GM21528 (cell line): ENCODE results near the gene SLC16A11.
A peak's percentile ranks its signal among the peaks of the same experiment; 100 is the strongest.

Experiments
- ATAC-seq: cut with Tn5 transposase; IDR thresholded peaks from one replicate; pipeline ENCODE4 v1.9.1; 2021; ENCODE audit warnings: mild to moderate bottlenecking, moderate library complexity; ENCODE audit not compliant: unreplicated experiment, low FRiP score

SLC16A11 gene

DNA sequence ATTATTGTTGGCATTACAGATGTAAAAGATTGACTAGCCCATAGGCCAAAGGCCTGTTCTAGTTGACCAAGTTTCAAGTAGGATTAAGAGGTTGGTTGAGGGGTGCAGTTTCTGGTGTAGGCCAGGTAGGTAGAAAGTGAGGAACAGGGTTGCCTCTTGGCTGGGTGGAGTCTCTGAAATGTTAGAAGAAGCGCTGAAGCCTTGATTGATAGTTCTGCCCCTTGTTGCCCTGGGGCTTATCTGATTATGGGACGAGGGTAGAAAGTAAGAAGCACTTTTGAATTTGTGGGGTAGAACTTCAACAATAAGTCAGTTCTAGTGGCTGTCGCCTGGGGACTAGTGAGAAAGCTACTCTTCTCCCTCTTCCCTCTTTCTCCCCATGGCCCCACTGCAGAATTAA is 14.8 kb downstream of the SLC16A11 start:
- ATAC-seq: no peak

DNA sequence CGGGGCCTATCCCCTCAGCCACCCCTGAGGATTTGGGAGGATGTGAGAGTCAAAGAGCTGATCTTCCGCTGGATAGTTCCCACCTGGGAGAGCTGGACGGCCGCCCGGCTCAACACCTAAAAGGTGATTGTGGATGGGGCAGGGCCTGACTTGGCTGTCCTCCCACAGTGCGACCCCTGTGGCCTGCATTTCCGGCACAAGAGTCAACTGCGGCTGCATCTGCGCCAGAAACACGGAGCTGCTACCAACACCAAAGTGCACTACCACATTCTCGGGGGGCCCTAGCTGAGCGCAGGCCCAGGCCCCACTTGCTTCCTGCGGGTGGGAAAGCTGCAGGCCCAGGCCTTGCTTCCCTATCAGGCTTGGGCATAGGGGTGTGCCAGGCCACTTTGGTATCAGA is 16.6 kb downstream of the SLC16A11 start:
- no peak for ATAC-seq

DNA sequence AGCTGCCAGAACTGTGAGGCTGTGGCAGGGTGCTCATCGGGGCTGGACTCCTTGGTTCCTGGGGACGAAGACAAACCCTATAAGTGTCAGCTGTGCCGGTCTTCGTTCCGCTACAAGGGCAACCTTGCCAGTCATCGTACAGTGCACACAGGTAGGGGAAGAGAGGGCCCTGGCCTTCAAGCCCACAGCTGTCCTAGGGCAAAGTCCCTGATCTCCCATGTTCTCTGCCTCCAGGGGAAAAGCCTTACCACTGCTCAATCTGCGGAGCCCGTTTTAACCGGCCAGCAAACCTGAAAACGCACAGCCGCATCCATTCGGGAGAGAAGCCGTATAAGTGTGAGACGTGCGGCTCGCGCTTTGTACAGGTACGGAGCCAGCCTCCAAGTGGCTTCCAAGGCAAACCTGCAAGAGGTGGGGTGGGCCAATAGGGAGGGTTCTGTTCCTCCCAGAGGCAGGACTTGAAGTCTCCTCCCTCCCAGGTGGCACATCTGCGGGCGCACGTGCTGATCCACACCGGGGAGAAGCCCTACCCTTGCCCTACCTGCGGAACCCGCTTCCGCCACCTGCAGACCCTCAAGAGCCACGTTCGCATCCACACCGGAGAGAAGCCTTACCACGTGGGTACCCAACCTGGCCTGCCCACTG is 17.3 kb downstream of the SLC16A11 start:
- no peak for ATAC-seq

DNA sequence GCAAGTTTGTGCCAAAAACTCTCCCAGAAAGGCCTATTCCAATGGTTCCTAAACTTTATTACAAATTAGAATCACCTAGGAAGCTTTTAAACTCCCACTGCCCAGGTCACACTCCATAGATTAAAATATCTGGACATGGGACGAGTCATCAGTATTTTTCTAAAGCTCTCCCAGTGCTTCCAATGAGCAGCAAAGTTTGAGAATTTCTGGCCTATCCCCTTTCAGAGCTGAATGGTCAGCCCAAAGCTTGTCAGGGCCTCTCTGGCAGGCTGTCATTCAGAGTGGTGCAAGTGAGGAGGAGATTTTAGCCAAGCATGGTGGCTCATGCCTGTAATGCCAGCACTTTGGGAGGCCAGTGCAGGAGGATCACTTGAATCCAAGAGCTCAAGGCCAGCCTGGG is 18.6 kb downstream of the SLC16A11 start:
- ATAC-seq: no peak

DNA sequence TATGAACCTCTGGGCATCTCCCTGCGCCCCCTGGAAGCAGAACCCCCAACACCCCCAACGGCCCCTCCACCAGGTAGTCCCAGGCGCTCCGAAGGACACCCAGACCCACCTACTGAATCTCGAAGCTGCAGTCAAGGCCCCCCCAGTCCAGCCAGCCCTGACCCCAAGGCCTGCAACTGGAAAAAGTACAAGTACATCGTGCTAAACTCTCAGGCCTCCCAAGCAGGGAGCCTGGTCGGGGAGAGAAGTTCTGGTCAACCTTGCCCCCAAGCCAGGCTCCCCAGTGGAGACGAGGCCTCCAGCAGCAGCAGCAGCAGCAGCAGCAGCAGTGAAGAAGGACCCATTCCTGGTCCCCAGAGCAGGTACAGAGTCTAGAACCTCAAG is 19.5 kb downstream of the SLC16A11 start:
- ATAC-seq: no peak

DNA sequence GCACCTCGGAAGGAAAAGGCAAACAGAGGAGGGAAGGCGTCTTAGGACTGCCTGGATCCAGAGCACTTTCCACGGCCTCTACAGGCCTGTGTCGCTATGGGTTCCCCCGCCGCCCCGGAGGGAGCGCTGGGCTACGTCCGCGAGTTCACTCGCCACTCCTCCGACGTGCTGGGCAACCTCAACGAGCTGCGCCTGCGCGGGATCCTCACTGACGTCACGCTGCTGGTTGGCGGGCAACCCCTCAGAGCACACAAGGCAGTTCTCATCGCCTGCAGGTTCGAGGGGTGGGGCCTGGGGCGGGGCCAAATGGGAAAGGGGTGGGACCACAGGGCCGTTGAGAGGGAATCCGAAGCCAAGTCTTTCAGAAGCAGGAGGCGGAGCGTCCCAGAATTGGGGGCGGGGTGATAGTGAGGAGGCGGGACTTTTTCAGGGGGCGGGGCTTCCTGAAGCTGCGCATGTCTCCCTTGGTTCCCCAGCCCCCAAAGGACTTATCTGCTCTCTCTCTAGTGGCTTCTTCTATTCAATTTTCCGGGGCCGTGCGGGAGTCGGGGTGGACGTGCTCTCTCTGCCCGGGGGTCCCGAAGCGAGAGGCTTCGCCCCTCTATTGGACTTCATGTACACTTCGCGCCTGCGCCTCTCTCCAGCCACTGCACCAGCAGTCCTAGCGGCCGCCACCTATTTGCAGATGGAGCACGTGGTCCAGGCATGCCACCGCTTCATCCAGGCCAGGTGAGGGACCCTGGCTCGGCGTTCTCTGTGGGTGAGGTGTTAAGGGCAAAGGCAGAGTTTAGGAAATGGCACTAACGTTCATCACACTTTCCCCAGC is 20.1 kb downstream of the SLC16A11 start:
- ATAC-seq: no peak

DNA sequence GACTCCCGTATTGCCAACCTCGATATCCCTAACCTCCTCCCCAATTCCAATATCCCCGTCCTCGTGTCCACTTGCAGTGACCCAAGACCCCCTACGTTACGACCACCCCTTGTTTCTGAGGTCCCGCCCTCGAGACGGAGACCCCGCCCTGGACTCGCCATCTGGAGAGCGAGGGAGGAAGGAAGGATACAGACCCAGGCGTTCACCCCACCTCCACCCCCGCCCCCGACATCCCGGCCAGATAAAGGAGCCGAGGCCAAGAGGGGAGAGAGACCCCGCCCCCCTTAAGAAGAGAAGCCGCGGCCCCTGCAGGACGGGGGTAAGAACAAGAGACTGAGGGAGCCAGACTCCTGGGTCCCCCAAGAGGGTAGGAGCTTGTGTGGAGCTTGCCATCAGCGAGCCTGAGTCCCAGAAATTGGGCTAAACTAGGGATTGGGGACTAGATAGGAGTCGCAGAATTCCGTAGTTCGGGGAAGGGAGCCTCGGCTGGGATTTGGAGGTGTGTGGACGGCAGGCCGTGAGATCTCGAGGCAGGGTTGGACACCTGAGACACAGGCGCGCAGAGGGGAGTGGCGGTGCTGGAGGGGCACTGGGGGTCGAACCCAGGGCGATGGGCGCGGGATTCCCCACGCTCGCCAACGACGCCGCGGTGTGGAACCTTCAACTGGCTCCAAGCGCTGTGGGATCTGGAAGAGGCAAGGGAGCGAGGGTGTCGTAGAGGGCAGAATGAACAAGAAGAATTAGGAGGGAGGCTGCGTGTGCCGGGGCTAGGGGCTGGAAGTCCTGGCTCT is 20.9 kb downstream of the SLC16A11 start, which contains the start of gene BCL6B:
BCL6B (plus strand) TSS at position 270 of the 791 bp plus-strand sequence. CDS start 622 bp downstream, outside the sequence.
- no peak for ATAC-seq

DNA sequence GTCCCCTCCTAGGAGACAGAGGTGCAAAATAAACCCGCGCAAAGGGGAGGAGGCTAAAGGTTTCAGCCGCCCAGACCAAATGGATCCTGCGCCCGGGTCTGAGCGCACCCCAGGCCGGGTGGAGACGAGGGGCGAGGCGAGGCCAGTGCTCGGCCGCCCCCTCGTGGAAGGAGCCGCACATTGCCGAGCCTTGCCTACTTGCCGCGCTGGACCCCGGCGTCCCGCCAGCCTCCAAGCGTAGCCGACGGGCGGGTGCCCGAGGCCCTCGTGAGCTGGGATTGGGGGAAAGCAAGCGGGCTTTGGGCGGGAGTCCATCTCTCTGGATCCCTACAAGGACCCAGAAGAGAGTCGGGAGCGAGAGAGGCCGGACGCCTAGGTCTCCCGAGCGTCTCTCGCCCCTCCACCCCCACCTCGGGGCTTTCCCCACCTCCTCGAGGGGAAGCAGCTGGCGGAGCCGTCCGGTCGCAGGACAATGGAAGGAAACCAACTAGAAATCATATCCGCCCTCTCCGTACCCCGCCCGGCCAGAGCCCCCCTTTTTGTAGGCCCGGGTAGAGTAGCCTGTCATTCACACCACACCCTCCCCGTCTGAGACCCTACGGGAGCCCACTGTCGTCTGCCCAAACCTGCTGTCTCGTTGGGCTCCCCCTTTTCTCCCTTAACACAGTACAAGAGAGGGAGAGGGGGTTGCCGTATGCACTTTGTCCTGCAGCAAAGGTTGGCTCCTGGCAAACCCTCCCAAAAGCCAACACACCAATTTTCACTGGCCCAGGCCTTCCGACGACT is 21.7 kb downstream of the SLC16A11 start:
- ATAC-seq: peak; percentile 49

DNA sequence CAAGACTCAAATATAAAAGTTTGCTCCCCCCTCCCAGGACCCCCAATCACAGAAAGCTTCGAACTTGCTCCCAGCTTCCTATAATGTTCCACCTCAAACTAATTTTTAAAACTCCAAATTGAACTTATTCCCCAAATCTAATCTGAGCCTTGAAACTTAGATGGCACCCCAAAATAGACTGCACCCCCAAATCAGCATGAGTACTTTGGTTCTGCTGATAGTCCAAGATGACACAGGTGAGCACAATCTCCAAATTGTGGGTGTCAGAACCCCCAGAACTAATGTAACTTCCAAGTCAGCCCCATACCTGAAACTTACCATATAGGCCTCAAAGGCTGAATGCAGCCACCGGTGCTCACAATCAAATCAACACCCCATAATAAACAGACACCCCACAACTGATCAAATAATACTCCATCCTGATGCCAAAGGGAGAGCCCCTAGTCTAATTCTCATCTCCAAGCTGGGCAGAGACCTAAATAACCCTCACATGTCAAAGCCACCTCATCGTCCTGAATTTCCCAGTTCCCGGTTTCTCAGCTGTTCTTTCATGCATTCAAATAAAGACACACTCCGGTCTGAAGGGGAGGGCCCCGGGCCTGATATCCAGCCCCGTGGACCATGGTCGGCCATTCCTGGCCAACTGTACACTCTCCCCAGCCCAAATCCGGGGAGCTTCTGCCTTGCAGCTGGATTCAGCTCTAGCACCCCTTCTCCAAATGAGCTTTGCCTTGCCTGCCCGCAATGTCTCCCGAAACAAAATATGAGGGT is 22.8 kb downstream of the SLC16A11 start:
- no peak for ATAC-seq

DNA sequence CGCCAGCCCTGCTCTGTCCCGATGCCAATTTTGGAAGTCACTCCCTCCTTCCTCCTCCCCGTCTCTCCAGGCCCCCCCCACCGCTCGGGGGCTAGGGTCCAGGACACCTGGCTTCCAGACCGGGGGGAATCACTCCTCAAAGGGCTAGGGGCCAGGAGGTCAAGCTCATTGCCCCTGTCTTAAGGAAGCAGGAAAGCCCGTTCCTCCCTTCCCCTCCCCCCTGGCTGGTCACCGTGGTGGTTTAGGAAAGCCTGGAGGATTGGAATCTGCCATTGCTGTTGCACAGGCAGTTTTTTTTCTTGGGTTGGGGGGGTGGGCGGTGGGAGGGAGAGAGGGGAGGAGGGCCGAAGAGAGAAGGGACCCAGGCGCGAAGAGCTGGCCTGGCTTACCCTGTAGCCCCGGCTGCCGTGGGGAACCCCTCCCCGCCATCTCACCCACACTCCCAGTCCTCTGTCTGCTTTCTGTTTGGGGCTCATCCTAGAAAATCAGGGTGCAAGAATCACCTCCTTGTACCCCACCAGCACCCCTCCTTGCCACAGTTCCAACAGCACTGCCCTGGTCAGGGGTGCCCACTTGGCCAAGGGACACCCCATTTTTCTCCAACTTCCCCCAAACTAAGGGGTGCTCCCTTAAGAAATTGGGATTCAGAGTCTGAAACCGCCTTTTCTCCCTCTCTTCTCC is 23.9 kb downstream of the SLC16A11 start:
- no peak for ATAC-seq

DNA sequence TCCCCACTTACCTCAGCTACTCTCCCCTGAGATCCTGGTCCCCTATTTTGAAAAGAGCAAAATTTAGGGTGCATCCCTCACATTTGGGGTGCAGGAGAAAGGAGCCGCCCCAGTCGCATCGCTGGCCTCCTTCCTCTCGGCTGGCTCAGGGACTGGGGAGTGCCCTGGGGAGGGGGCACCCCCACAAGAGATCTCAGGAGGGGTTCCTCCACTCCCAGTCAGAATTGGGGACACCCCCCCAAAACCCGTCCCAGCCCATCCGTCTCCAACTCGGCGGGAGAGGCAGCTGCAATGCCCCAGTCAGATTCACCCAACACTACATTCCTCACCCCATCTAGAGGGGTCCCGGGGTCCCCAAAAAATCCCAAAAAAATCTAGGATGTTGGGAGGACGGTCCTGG is 24.5 kb downstream of the SLC16A11 start:
- ATAC-seq: no peak

DNA sequence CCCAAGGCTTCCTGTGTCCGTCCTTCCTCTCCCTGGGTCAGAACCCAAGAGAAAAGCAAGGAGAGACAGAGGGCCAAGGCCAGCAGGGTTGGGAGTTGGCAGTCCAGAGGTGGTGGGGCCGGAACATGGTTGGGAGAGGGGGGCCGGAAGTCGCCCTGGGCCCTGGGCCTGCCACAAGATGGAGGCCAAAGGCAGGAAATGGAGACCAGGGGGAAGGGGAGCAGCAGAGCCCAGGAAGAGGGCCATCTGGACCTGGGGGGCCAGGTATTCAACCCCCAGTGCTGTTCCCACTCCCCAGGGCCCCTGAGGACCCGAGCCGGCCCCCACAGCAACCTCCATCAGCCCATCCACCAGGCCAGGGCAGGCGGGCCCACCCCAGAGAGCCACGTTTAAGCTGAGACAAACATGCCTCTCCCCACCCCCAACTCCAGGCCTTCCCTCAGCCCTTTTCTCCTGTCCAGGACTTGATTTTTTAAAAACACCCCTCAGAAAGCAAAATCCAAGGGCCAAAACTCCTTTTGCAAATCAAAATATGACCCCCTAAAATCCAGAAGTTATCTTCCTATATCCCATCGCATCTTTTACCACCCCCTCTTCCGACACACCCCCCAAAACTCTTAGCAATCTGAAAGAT is 25.4 kb downstream of the SLC16A11 start:
- ATAC-seq: no peak

DNA sequence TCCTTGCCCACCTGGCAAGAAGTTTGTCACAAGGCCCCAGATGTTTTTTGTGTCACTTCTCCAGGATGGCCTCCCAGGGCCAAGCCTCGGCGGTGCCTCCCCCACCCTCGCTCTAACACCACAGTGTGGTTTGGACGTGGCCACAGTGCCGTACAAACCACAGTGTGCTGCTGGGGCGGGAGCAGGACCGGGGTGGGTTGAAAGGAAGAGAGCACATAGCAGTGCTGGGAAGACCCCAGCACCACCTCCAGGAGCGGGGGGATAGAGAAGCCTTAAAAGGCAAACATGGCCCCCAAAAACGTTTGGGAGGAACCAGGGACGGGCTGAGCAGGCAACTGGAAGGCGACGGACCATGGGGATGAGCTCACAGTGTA is 26.1 kb downstream of the SLC16A11 start:
- no peak for ATAC-seq

DNA sequence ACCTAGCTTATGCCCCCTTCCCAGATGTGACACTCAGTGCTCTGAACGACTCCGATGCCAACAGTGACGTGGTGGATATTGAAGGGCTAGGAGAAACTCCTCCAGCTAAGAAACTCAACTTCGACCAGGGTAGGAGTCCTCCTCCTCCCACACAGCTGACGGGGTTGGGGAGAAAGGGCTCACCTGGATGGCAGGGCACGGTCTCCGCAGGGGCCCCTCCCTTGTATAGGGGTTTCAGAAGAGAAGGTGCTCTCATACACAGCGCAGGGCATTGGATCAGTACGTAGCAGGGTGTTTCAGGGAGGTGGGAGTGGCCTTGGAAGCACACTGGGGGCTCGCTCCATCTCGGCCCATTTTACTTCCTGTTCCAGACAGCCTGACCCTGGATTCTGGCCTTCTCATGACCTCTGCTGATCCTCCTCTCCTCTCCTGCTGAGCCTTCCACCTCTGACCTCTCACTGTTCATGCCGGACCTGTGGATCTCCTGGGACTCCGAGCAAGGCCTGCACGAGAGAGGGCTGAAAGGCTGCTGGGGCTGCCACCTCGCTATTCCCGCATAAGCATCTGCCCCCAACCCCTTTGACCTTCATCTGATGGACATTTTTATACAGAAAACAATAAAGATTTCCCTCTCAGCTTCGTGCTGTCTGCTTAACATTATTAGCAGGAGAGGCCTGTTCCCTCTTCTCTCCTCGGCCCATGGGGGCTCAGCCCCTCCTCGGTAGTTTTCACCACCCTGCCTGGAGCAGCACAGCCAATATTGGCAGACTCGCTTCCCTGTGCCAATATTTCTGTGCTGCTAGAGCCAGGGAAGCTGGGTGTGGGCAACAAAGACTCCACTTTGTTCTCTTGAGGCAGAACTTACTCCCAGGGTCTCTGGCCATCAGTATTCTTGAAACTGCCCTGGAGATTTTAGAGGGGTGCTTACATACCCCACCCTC is 26.7 kb downstream of the SLC16A11 start:
- ATAC-seq: no peak

DNA sequence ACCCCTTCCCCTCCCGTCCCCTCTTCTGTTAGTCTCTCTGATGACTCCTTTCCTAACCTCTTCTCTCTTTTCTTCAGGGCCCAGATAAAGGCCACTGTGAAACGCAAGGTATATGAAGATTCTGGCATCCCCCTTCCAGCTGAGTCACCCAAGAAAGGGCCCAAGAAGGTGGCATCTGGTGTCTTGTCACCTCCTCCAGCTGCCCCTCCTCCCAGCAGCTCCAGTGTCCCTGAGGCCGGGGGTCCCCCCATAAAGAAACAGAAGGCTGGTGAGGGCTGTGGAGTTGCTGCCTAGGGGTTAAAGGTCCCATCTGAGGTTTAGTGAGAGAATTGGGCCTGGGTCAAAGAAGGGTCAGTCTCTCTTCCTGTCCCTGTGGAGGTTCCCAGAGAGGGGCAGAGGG is 27.5 kb downstream of the SLC16A11 start:
- no peak for ATAC-seq

DNA sequence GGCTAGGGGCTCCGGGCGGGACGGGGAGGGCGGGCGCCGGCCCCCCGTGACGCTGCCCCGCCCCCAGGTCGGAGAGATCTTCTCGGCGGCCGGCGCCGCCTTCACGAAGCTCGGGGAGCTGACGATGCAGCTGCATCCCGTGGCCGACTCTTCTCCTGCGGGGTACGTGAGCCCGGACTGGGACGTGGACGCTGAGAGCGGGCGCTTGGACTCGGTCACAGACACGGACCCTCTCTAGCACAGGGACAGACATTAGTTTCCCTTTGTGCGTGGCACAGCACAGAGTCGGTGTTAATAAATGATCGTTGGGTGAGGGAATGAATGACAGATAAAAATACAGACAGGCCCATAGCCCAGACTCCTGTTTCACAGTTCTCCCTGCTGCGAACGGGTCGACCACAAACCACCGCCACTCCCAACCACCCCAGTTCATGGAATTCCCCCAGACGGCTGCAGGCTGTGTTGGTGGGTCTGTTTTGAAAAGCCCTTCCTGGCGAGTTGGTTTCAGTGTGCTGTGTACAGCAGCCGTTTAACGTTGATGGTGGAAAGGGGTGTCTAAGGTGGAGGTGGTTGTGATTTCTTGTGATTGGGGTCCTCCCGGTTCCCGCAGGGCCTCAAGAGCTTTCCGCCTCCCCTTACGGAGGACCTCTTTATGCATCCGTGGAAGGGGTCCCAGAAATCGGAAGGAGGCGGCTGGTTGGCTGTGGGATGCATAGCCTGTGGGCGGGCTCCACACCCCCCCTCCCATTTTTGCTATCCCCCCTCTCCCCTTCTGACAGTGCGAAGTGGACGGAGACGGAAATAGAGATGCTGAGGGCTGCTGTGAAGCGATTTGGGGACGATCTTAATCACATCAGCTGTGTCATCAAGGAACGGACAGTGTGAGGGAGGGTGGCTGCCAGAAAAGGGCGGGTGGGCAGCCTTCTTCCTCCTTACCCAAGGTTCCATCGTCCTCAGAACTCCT is 28.6 kb downstream of the SLC16A11 start:
- peak; percentile 18 for ATAC-seq
